Esophagus muscularis mucosa (tissue), 4 donors: ENCODE results near the gene PTEN.

Source experiments
- EP300 ChIP-seq: sonication (generic); formaldehyde crosslinking; IDR thresholded peaks from one replicate; pipeline ENCODE4 v1.6.1; 2017; ENCODE audit warnings: antibody characterized with exemption
- POLR2A ChIP-seq: fragments of 450-650 bp; IDR thresholded peaks from one replicate; pipeline ENCODE4 v1.6.1; 2017; ENCODE audit warnings: antibody characterized with exemption, moderate library complexity, mild to moderate bottlenecking, low read depth
- TF ChIP-seq, protein P1 (sequence below), 3 experiments: fragments of 200-600 bp in 2 of 3; fragments of 450-650 bp in 1 of 3; sonication (generic) in 2 of 3; IDR thresholded peaks; one replicate each; pipeline ENCODE4 v1.5.1; 2017 to 2019; ENCODE audit warnings: antibody characterized with exemption in 3 of 3, mild to moderate bottlenecking in 2 of 3, moderate library complexity in 1 of 3

DNA sequence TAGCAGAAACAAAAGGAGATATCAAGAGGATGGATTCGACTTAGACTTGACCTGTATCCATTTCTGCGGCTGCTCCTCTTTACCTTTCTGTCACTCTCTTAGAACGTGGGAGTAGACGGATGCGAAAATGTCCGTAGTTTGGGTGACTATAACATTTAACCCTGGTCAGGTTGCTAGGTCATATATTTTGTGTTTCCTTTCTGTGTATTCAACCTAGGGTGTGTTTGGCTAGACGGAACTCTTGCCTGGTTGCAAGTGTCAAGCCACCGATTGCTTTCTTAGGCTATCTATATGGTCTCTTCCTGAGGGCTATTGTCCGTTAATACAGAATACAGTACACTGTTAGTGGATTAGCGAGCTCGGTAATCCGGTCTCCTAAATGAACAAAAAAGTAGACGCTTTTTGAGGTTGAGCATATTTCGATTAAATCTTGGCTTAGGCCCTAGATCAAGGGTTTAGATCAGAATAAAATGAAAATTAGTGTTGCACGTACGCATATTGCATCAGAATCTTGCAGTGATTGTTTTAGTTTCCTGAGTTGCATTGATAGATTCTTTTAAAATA lies 1.2 kb downstream of the PTEN start:
- TF ChIP-seq, protein P1, sequence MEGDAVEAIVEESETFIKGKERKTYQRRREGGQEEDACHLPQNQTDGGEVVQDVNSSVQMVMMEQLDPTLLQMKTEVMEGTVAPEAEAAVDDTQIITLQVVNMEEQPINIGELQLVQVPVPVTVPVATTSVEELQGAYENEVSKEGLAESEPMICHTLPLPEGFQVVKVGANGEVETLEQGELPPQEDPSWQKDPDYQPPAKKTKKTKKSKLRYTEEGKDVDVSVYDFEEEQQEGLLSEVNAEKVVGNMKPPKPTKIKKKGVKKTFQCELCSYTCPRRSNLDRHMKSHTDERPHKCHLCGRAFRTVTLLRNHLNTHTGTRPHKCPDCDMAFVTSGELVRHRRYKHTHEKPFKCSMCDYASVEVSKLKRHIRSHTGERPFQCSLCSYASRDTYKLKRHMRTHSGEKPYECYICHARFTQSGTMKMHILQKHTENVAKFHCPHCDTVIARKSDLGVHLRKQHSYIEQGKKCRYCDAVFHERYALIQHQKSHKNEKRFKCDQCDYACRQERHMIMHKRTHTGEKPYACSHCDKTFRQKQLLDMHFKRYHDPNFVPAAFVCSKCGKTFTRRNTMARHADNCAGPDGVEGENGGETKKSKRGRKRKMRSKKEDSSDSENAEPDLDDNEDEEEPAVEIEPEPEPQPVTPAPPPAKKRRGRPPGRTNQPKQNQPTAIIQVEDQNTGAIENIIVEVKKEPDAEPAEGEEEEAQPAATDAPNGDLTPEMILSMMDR (IDR thresholded peaks at IDR 0.05), result no peak
- no peak for TF ChIP-seq POLR2A
- TF ChIP-seq EP300, result no peak
